GM23248 (cell line): ENCODE results near the gene SCGB1C1. TPM values are rescaled to one million over a fixed set of nuclear protein-coding genes. Genes with fewer than 3 reads are reported as not detected.
"Not testable (repeated sequence)": the region's sequence is repeated elsewhere in the genome, so short reads cannot be mapped to it uniquely, and the experiment has no call there.

Source experiments
- DNase-seq: peaks from one replicate; pipeline ENCODE4 v3.0.0-alpha.2; 2015
- H2AFZ ChIP-seq: fragments of 200-600 bp; sonication (generic); 2 replicates; pipeline ENCODE4 v1.6.1; 2016; ENCODE audit warnings: antibody characterized with exemption
- H3F3A ChIP-seq: fragments of 200-600 bp; sonication (generic); 2 replicates; pipeline ENCODE4 v1.6.1; 2016; ENCODE audit warnings: mild to moderate bottlenecking, antibody characterized with exemption, mixed run types; ENCODE audit not compliant: insufficient read depth
- H3K27ac ChIP-seq: fragments of 200-600 bp; sonication (generic); 2 replicates; pipeline ENCODE4 v1.5.1; 2016; ENCODE audit warnings: mild to moderate bottlenecking
- H3K27me3 ChIP-seq: fragments of 200-600 bp; sonication (generic); replicated peaks from 2 replicates; pipeline ENCODE4 v1.6.1; 2016; ENCODE audit warnings: mild to moderate bottlenecking; ENCODE audit not compliant: insufficient read depth
- H3K36me3 ChIP-seq: fragments of 200-600 bp; sonication (generic); 2 replicates; pipeline ENCODE4 v1.6.1; 2016; ENCODE audit warnings: low read depth, mild to moderate bottlenecking
- H3K4me1 ChIP-seq: fragments of 200-600 bp; sonication (generic); 2 replicates; pipeline ENCODE4 v1.6.1; 2016; ENCODE audit warnings: mild to moderate bottlenecking; ENCODE audit not compliant: insufficient read depth
- H3K4me2 ChIP-seq: fragments of 200-600 bp; sonication (generic); one replicate; pipeline ENCODE4 v1.6.1; 2016; ENCODE audit warnings: mild to moderate bottlenecking; ENCODE audit not compliant: unreplicated experiment
- H3K4me3 ChIP-seq: fragments of 200-600 bp; sonication (generic); 2 replicates; pipeline ENCODE4 v1.5.1; 2016; ENCODE audit warnings: mild to moderate bottlenecking
- H3K79me2 ChIP-seq: fragments of 200-600 bp; sonication (generic); 2 replicates; pipeline ENCODE4 v1.6.1; 2016; ENCODE audit warnings: mild to moderate bottlenecking; ENCODE audit not compliant: insufficient read depth
- H3K9ac ChIP-seq: fragments of 200-600 bp; sonication (generic); 2 replicates; pipeline ENCODE4 v1.6.1; 2016; ENCODE audit warnings: mild to moderate bottlenecking
- H3K9me2 ChIP-seq: fragments of 200-600 bp; sonication (generic); 2 replicates; pipeline ENCODE4 v1.6.1; 2016; ENCODE audit warnings: mixed run types, mild to moderate bottlenecking, moderate library complexity; ENCODE audit not compliant: insufficient read depth
- H3K9me3 ChIP-seq: fragments of 200-600 bp; sonication (generic); one replicate; pipeline ENCODE4 v1.6.1; 2017; ENCODE audit warnings: low read depth
- H4K20me1 ChIP-seq: fragments of 200-600 bp; sonication (generic); 2 replicates; pipeline ENCODE4 v1.6.0; 2016; ENCODE audit not compliant: insufficient read depth
- EZH2 ChIP-seq: fragments of 200-600 bp; sonication (generic); IDR thresholded peaks from 2 replicates; pipeline ENCODE4 v1.6.1; 2018; ENCODE audit warnings: antibody characterized with exemption, mild to moderate bottlenecking; ENCODE audit not compliant: insufficient read depth, poor library complexity, severe bottlenecking
- EZH2phosphoT487 ChIP-seq: fragments of 200-600 bp; sonication (generic); IDR thresholded peaks from 2 replicates; pipeline ENCODE4 v1.6.1; 2018; ENCODE audit warnings: antibody characterized with exemption, moderate library complexity, mild to moderate bottlenecking, low read depth; ENCODE audit not compliant: insufficient read depth
- WGBS, 2 experiments: methylation state at CpG; one replicate each; pipeline ENCODE4 v1.1.6; 2015 to 2017; ENCODE audit warnings: low lambda C conversion rate in 2 of 2, low coverage in 1 of 2; ENCODE audit errors: missing lambda C conversion rate in 2 of 2; 5-methylcytosine and 5-hydroxymethylcytosine counted together
- in situ Hi-C: fragments of 300-500 bp; cut with MboI; formaldehyde crosslinking; loops from 2 replicates; pipeline ENCODE4 v1.15.0; 2020
- polyA plus RNA-seq: library from polyadenylated mRNA; unstranded; fragments of >200 nt; fragmentation: Nextera tagmentation; extraction: Ambion mirVana; gene quantifications from 2 replicates; pipeline ENCODE4 v1.2.1, GENCODE V29; 2016
- total RNA-seq: library from RNA; depleted of rRNA; stranded (reverse); fragments of >200 nt; shearing (Covaris generic); gene quantifications from 2 replicates; pipeline ENCODE4 v1.2.3, GENCODE V29; 2014

SCGB1C1 gene
- total and polyA plus RNA-seq, 2 experiments from 2014 or later = not detected

DNA sequence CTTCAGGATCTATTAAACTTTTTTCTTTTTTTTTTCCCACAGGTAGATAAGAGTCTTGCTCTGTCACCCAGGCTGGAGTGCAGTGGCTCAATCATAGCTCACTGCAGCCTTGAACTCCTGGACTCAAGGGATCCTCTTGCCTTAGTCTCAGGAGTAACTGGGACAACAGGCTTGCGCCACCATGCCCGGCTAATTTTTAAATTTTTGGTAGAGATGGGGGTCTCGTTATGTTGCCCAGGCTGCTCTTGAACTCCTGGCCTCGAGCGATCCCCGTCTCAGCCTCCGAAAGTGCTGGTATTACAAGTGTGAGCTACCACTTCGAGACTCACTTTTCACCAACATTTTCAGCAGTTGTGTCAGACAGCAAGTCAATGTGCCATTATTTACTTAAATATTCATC lies 42.3 kb downstream of the SCGB1C1 start:
- no peaks in the 10 kb centered on the region for H4K20me1 ChIP-seq
- H3K4me2 ChIP-seq = peak overlapping the region; percentile 81
- no peaks in the 10 kb centered on the region for H3K9me2 ChIP-seq
- H3K27me3 ChIP-seq = no peaks in the 10 kb centered on the region
- 0 out of 2 replicates have a peak overlapping the region, but pooled peaks have one; percentile 76 for H2AFZ ChIP-seq
- no peaks in the 10 kb centered on the region; the same call in 1 of the 2 replicates for H3K36me3 ChIP-seq
- H3K9me3 ChIP-seq = no peaks in the 10 kb centered on the region
- peak overlapping the region; percentile 94 for H3K9ac ChIP-seq
- peak overlapping the region; percentile 89 for H3K27ac ChIP-seq
- TF ChIP-seq EZH2phosphoT487 (no peak), EZH2 (no peak)
- H3F3A ChIP-seq = peaks cover 7% of the 10 kb centered on the region; the same call in 1 of the 2 replicates
- peak overlapping the region; percentile 99 for H3K4me3 ChIP-seq
- H3K79me2 ChIP-seq = peaks cover 53% of the 10 kb centered on the region
- in situ Hi-C loops = no loop called here
- H3K4me1 ChIP-seq = peaks cover 12% of the 10 kb centered on the region; the same call in 1 of the 2 replicates
- no peak for DNase-seq
- 86 to 88% methylated on average over 8 of the region's 8 CpGs for WGBS, 2 experiments

DNA sequence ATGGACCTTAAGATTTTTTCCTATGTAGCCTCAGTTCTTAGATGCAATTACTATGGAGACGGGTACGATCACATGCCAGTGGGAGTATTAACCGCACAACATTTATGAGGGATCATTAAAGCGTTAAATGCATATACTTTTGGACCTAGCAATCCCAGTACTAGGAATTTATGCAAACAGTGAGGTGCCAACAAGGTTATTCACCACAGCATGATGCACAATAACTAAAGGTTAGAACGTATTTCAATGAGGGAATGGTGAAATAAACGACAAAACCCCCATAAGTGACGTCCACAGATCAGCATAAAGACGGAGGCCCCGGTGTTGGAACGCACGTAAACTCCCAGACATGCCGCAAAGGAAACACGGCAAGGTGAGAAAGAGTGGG lies 42.7 kb downstream of the SCGB1C1 start:
- no peak for TF ChIP-seq EZH2phosphoT487
- TF ChIP-seq EZH2 = no peak
- H3K9me2 ChIP-seq = no peaks in the 10 kb centered on the region
- H3K4me2 ChIP-seq = peak overlapping the region; percentile 81
- H3K9me3 ChIP-seq = no peaks in the 10 kb centered on the region
- peak overlapping the region; percentile 99 for H3K4me3 ChIP-seq
- H3K36me3 ChIP-seq = no peaks in the 10 kb centered on the region; the same call in 1 of the 2 replicates
- peaks cover 58% of the 10 kb centered on the region for H3K79me2 ChIP-seq
- peaks cover 12% of the 10 kb centered on the region; the same call in 1 of the 2 replicates for H3K4me1 ChIP-seq
- in situ Hi-C loops = no loop called here
- no peaks in the 10 kb centered on the region for H4K20me1 ChIP-seq
- H2AFZ ChIP-seq = peak overlapping the region; percentile 76
- peak overlapping the region; percentile 94 for H3K9ac ChIP-seq
- DNase-seq = no peak
- 1 to 2% methylated on average over 13 of the region's 13 CpGs for WGBS, 2 experiments
- peaks cover 7% of the 10 kb centered on the region; the same call in 1 of the 2 replicates for H3F3A ChIP-seq
- H3K27me3 ChIP-seq = no peaks in the 10 kb centered on the region
- H3K27ac ChIP-seq = peak overlapping the region; percentile 89

DNA sequence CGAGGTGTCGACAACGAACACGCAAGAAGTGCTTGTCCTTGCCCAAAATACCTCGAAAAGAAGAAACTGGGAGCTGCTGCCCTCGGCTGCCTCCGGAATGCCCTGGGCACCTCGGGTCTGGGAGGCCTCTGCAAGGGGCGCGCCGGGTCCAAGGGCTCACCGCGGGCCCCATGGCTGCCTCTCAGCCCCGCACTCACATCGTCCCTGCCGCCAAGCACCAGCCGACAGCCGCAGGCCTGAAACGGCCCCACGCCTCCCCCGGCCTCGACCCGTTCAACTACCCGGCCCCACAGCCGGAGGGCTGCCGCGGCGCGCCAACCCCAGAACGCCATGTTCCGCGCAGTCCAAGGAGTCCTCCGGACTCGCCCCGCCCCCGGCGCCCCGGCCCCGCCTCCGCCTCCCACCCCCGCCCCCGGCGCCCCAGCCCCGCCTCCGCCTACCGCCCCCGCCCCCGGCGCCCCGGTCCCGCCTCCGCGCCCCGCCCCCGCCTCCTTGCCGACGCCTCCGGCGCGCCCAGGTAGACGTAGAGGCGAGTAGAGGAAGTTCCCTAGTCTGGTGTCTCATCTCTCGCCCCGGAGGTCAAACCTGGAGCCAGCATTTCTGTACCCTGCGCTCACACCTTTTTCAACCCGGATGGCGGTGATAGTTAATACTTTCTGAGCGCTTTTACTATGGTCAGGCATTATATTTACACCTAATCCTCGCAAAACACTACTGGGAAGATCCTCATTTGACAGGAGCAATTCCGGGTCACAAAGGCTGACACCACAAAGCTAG lies 43.3 kb downstream of the SCGB1C1 start, which contains the start of gene SIRT3:
TSS of gene SIRT3 (minus strand) at position 346 of the 777 bp plus-strand sequence. CDS start at position 332, 14 bp downstream.
- H3K9me2 ChIP-seq = no peaks in the 10 kb centered on the region
- H3K9me3 ChIP-seq = no peaks in the 10 kb centered on the region
- no peaks in the 10 kb centered on the region for H3K27me3 ChIP-seq
- H3K36me3 ChIP-seq = peaks cover 1% of the 10 kb centered on the region; the same call in 1 of the 2 replicates
- H3K9ac ChIP-seq = peak within 1 kb of the TSS; percentile 94
- peak within 1 kb of the TSS; percentile 91 for H2AFZ ChIP-seq
- no peaks in the 10 kb centered on the region for H4K20me1 ChIP-seq
- in situ Hi-C loops = no loop called here
- H3F3A ChIP-seq = peaks cover 7% of the 10 kb centered on the region; the same call in 1 of the 2 replicates
- 1 to 3% methylated on average over 28 to 51 of the region's 70 CpGs for WGBS, 2 experiments
- H3K4me2 ChIP-seq = peak within 1 kb of the TSS; percentile 96
- peak within 1 kb of the TSS; percentile 99 for H3K4me3 ChIP-seq
- H3K79me2 ChIP-seq = peaks cover 63% of the 10 kb centered on the region
- TF ChIP-seq EZH2phosphoT487 (no peak), EZH2 (no peak)
- peak; percentile 87 for DNase-seq
- H3K27ac ChIP-seq = peak within 1 kb of the TSS; percentile 89
- H3K4me1 ChIP-seq = peaks cover 12% of the 10 kb centered on the region; the same call in 1 of the 2 replicates

DNA sequence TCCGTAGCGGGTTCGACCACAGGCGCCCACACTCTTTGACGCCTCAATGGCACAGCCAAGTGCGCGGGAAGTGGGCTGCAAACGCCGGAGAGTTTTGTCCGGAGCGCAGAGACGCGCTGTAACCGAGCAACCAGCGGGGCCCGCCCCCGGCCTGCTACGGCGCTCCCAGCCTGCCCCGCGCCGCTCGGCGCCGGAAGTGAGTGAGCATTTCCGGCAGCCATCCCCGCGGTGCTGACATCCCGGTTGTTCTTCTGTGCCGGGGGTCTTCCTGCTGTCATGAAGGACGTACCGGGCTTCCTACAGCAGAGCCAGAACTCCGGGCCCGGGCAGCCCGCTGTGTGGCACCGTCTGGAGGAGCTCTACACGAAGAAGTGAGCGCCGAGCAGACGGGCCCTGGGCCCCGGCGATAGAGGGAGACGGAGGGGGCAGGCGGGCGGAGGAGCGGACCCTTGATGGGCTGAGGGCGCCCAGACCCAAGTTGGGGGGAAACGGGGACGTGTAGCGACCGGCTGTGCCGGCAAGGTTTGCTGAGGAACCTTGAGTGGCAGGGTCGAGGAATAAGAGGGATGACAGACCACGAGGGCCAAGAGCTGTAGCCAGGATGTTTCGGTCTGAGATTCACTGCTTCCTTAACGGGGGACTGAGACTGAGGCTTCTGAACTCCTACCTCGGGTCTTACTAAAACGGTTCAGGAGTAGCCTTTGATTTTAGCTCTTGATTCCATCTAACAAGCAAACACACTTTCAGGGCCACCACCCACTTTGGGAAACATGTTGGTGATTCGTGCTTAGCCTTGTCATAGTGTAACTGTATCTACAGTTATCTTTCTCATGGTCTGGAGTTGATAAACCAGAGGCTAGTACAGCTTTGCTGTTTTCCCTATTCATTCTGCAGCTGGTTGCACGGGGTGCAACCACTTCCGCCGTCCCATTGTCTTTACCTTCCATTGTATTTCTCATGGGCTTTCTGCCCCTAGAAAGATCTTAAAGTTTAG lies 44.2 kb downstream of the SCGB1C1 start, which contains the start of gene PSMD13:
TSS of gene PSMD13 (plus strand) at position 203 of the 994 bp plus-strand sequence. CDS start at position 277, 74 bp downstream.
- peak; percentile 97 for DNase-seq
- 1 to 2% methylated on average over 59 to 62 of the region's 62 CpGs for WGBS, 2 experiments
- Histone ChIP-seq H3K4me3 (peak within 1 kb of the TSS; percentile 99), H3K27me3 (no peaks in the 10 kb centered on the region), H3K4me2 (peak within 1 kb of the TSS; percentile 96), H3F3A (peaks cover 7% of the 10 kb centered on the region; the same call in 1 of the 2 replicates), H3K9me2 (no peaks in the 10 kb centered on the region), H3K79me2 (peaks cover 72% of the 10 kb centered on the region), H3K9me3 (no peaks in the 10 kb centered on the region), H2AFZ (peak within 1 kb of the TSS; percentile 91), H3K4me1 (peaks cover 12% of the 10 kb centered on the region; the same call in 1 of the 2 replicates), H4K20me1 (no peaks in the 10 kb centered on the region), H3K36me3 (peaks cover 8% of the 10 kb centered on the region), H3K27ac (peak within 1 kb of the TSS; percentile 89), H3K9ac (peak within 1 kb of the TSS; percentile 94)
- in situ Hi-C loops = no loop called here
- TF ChIP-seq EZH2 (no peak), EZH2phosphoT487 (no peak)

DNA sequence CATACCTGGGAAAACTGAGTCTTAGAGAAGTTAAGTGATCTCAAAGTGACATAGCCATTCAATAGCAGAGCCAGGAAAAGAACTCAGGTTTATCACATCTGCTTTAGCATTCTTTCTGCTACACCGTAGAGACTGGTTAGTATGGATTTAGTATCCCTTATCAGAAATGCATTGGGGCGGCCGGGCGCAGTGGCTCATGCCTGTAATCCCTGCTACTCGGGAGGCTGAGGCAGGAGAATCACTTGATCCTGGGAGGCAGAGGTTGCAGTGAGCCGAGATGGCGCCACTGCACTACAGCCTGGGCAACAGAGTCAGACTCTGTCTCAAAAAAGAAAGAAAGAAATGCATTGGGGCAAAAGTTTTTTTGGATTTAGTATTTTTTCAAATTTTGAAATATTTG lies 45.5 kb downstream of the SCGB1C1 start:
- H3K27me3 ChIP-seq, H4K20me1 ChIP-seq, in situ Hi-C loops, DNase-seq, H3K27ac ChIP-seq, H3K9me2 ChIP-seq, H2AFZ ChIP-seq, H3K9me3 ChIP-seq, H3F3A ChIP-seq: not testable (repeated sequence)
- Histone ChIP-seq H3K9ac (peak overlapping the region; percentile 94; the same call in 1 of the 2 replicates), H3K79me2 (peaks cover 82% of the 10 kb centered on the region), H3K4me1 (peaks cover 12% of the 10 kb centered on the region; the same call in 1 of the 2 replicates), H3K36me3 (peaks cover 18% of the 10 kb centered on the region), H3K4me3 (peak overlapping the region; percentile 99), H3K4me2 (peak overlapping the region; percentile 96)
- WGBS, 2 experiments = 54% methylated on average over 7 of the region's 7 CpGs
